ENCODE data around the gene TRIM44.
"Not testable (repeated sequence)": the region's sequence is repeated elsewhere in the genome, so short reads cannot be mapped to it uniquely, and the experiment has no call there.

The TRIM44 gene

DNA sequence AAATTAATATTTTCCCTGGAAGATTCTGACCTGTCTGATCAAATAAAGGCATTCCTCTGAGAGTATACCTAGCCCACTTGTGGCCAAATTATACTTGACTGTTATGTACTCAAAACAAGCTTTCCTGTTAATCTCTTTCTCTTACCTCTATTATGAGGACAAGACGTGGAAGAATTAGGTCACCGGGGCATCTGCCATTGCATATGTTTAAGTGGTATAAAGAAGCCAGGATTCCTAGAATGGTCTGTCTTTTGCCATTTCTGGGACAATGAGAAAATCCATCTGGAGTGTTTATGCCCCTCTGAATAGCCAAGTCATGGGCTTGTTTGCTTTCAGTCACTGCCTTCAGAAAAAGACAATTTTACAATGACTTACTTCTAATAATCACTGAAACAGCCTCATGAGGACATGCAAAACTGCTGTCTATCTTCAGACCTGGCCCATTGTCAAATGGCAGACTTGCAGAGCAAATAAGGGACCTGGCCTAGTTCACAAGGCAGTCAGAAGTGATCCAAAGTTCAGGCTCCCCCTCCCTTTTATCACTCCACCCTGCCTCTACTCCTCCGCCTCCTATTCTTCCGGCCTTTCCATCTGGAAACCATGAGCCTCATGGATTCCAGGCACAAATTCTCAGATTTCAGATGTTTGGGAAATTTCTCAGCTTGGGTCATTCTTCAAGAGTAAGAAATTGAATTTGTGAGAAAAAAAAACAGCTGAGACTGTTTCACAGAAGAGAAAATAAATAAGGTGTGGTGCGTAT is 153.2 kb downstream of the TRIM44 start:
- no peak for DNase-seq (ENCODE audit: low read depth in 2 of 2)

DNA sequence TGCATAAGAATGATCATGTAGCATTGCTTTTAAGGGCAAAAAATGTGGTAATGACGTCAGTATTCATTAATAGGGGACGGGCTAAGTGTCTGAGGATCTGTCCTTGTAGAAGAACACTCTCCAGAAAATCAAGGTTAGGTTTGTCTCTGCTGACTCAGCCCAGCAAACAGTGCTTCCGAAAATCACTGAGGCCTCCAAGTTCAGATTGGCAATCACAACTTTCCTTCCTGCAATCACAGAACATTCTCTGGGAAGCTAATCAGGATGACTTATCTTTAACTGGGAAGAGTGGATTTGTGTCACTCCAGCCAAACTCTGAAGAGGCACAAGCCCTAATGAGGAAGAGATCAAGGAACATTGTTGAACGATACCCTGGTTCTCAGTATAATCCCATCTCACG is 158.0 kb downstream of the TRIM44 start:
- no peak for DNase-seq (ENCODE audit: low read depth in 2 of 2)

DNA sequence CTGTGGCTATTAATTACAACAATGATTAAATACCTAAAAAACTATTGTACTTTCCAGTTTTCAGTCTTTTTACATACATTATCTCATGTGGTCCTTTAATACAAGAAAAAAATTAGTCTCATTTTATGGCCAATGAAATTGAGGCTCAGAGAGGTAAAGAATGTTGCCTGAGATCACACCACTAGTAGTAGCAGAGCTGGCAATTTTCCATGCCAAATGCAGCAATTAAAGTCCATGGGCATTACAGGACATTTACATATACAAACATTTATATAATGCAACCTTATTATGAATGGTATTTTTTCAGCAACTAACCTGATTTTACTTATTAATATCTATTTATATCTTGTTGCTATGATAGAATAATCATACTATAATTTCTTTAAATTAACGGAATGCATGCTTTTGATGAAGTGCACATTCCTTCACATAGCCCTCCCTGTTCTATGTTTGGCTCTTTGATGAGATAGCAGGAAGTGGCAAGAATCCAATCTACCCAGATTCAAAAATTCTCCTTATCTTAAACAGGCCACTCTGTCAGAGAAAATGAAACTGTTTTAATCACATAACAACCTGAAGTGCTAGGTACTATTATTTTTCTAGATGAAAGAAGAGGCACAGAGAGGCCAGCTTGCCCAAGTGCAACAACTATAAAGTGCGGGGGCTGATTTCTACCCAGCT is 160.4 kb downstream of the TRIM44 start:
- DNase-seq (ENCODE audit: low read depth in 2 of 2), result no peak

DNA sequence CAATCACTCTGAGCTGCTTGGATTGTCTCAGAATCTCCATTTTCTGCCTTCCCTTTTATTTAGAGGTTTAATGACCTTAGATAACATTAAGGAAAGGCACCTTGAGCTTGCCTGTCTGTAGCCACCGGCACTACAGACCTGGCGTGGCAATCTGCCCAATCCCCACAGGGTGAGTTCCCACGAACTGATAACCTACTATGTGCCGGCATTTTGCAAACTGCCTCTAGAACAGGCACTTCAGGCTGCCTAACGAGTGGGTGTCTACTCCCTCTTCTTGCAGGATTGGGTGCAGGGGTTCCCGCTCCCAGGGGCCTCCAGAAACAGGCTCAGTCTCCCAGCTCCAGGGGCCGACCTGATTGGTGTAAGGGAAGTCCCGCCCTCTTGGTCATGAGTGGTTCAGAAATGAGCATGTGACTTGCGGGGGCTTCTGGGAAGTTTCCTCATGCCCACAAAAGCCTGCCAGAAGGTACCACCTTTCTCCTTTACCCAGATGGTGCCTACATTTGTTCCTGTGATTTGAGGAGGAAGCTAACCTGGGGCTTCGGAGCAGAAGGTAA is 161.2 kb downstream of the TRIM44 start:
- no peak for DNase-seq (ENCODE audit: low read depth in 2 of 2)

DNA sequence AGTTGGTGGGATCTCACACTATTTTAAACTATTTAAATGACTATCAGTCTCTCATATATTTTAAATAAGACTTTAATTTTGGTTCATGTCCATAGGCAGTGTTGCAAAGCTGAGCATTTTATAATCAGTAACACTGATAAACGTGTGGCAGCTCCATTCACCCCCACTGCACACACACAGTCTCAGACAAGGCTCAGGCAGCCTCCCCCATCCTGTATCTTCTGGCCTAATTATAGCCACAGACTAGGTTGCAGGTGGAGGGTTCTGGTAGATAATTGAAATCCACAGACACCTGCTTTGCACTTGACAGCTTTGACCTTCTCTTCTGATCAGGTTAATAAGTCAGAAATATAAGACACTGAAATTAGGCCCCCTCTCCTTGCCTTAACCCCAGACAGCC is 162.8 kb downstream of the TRIM44 start:
- no peak for DNase-seq (ENCODE audit: low read depth in 2 of 2)

DNA sequence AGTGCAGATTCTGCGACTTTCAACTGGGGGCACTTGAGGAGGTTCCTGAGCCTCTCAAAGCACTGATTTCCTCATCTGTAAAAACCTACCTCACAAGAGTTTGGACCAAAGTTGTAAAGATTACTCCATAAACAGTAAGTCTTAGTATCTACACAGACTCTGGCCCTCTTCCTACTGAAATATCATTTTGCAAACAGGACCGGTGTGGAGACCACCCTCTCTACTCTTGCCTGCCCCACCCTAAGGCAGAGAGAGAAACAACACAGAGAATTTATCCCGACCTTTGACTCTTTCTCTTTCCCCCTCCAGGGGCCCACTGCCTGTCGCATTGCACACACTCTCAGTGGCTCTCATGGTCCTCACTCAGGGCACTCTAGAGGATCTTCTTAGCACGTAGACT is 163.4 kb downstream of the TRIM44 start:
- DNase-seq (ENCODE audit: low read depth in 2 of 2), result no peak

DNA sequence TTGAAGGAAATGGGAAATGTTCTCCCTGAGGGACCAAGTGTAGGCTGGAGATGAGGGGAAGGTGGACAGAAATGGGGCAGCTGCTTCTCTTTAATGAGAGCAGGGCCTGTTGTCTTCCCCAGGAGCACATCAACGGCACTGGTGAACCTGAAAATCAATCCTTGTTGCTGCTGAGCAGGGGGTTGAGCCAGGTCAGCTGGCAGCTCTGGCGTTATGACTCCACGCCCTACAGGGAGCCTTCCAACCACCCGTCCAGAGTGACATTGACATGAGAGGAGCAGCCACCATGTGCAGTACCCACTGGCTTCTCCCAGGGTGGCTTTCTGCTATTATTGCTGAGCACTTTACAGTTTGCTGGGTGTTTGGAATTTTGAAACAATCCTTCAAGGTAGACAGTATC is 164.4 kb downstream of the TRIM44 start:
- no peak for DNase-seq (ENCODE audit: low read depth in 2 of 2)

DNA sequence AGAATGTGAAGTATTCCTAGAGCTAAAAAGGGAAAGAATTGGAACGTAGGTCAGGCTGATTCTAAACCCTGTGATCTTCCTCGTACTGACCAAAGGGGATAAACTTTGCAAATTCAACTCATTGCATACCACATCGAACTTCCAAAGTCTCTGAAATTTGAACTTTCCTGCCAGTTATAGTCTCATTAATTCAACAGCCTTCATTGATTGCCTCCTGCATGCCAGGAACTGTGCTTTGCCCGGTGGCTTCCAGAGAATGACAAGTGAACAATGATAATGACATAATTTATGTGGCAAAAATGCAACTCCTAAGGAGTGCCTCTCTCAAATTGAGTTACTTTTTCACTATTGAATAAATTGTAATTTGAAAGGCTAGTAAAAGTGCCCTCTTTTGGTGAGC is 173.6 kb downstream of the TRIM44 start:
- DNase-seq (ENCODE audit: low read depth in 2 of 2), result no peak

DNA sequence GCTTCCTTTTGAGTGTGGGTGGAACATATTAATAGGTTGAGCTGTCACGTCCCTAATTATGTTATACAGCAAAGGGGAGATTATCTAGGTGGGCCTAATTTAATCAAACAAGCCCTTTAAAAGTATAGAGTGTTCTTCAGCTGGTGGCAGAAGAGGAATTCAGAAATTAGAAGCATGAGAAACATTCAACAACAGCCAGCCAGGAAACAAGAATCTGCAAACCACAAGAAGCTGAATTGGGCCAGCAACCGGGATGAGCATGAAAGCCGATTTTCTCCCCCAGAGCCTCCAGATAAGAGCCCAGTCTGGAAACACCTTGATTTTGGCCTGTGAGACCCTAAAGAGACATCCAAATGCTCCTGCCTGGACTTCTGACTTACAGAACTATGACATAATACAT is 175.5 kb downstream of the TRIM44 start:
- DNase-seq (ENCODE audit: low read depth in 2 of 2), result no peak

DNA sequence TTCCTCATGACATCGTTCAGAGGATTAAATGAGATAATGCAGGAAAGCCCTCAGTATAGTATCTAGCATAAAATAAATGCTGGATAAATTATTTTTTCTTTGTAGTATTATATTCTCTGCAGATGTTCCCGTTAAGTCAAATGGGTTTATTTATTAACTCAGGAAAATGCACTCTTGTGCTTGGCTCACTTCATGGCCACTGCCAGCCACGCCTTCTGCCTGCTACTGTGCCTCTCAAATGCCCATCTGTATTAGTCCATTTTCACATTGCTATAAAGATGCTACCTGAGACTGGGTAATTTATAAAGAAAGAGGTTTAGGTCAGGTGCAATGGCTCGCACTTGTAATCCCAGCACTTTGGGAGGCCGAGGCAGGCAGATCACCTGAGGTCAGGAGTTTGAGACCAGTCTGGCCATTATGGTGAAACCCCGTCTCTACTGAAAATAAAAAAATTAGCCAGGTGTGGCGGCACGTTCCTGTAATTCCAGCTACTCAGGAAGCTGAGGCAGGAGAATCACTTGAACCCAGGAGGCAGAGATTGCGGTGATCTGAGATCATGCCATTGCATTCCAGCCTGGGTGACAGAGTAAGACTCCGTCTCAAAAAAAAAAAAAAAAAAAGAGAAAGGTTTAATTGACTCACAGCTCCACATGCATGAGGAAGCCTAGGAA is 176.3 kb downstream of the TRIM44 start:
- DNase-seq (ENCODE audit: low read depth in 2 of 2), result not testable (repeated sequence)

DNA sequence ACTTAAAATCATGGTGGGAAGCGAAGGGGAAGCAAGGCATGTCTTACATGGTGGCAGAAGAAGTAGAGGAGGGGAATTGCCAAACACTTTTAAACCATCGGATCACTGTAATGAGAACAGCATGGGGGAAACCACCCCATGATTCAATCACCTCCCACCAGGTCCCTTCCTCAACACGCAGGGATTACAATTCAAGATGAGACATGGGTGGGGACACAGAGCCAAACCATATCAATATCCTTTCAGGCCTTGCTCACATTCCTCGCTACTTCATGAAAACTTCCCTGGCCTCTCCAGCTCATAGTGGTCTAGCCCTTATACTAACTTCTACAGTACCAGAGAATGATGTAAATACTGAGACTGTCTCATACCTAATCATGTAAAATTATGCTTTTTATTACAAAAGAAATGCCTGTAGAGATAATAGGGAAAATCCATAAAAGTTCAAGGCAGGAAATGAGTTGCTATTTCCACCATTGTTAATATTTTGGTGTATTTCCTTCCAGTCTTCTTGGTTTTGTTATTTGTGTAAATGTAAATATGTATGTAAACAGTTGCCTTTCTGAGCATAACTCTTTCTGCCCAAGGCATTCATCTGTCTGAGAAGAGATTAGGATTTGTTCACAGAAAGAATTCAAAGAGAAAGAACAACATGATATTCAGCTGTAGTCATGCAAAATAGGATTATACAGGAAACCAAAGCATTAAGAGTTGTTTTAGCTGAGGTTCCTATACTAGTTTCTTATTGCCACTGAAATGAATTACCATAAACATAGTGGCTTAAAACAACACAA is 177.0 kb downstream of the TRIM44 start:
- DNase-seq (ENCODE audit: low read depth in 2 of 2), result no peak

DNA sequence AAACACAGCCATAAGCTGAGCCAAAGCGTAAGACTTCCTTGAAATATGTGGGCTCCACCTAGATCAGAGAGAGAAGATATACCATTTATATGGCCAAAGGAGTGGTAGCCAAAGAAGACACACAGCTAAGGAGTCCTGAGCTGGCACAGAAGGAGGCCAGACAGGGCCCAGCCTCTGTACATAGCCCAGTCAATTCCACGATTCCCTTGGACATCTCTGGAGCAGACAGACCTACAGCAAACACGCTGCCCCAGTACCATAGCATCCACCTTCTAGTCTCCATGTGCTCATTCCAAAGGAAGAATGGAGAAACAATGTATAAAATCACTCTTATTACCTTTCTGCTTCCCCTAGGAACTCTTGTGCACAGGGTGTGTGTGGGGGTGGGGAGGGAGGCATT is 179.2 kb downstream of the TRIM44 start:
- no peak for DNase-seq (ENCODE audit: low read depth in 2 of 2)

DNA sequence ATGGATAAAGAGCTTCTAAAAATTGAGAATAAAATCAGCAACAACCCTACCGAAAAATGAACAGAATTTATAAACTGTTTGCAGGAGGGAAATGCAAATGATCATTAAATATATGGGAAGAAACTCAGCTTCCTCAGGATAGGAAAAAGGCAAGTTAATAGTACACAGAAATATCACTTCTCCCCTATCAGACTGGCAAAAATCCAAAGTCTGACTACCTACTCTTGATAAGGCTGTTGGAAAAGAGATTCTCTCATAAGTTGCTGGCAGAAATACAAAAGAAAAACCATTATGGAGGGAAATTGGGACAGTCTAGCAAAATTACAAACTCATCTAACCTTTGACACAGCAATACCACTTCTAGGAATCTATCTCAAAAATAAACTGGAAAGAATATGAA is 180.4 kb downstream of the TRIM44 start:
- DNase-seq (ENCODE audit: low read depth in 2 of 2), result no peak

DNA sequence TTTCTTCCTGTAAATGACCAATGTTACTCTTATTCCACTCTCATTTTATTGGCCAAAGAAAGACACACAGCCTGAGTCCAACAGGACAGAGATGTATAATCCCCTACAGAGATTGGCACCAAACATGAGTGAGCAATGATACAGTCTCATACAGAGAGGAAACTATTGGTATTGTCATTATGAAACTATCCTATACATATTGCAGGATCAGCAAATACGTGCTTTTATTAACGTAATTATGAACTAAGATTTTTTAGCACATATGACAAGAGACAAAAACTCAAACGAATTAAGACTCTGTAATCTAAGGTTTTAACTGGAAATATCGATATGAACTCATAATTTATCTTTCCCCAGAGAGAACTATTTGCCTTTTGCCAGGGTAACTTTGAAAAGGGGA is 182.0 kb downstream of the TRIM44 start:
- DNase-seq (ENCODE audit: low read depth in 2 of 2), result no peak

DNA sequence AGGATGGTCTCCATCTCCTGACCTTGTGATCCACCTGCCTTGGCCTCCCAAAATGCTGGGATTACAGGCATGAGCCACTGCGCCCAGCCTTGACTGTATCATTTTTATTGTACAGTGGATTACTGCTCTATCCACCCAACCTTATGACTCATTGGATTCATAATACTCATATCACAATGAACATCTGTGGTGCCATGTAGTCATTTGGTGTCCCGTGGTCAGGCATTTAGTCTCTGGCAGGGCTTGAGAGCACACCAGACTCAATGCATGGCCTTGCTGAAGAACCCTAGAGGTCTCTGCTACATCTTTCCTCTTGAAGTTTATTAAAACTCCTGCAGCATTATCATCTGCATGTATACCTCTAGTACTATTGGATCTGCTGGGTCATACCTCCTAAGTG is 183.3 kb downstream of the TRIM44 start:
- no peak for DNase-seq (ENCODE audit: low read depth in 2 of 2)

DNA sequence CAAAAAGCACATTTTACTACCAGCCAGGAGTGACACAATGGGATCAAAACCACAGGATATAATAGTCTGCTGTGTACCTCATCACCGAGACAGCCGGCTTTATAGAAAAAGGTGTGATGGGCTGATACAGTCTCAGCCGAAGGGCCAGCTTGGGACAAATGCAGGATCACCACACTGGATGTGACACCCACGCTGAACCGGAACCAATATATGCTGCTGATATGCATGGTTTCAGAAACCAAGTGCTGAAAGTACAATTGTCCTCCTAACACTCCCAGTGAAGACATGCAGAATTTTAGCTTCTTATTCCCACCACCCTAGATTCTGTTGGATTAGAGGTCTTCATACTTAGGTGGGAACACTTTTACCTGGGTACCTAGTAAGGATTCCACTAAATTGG is 184.3 kb downstream of the TRIM44 start:
- no peak for DNase-seq (ENCODE audit: low read depth in 2 of 2)

DNA sequence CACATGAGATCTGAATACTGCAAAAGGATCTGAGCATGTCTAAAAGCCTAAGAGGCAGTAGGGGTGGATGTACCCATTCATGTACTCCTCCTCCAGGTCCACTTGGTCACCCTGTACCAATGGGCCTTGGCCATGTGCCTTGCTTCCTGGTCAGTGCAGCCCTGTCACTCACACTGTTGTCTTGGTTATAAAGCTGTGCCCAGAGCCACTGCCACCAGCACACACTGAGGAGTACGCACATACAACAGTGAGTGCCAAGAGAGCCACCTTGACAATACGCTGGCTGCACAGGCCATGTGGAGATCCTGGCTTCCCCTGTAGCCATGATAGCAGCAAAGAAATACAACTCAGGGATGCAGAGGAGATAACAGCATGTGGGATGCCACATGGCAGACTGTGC is 184.9 kb downstream of the TRIM44 start:
- DNase-seq (ENCODE audit: low read depth in 2 of 2), result no peak

DNA sequence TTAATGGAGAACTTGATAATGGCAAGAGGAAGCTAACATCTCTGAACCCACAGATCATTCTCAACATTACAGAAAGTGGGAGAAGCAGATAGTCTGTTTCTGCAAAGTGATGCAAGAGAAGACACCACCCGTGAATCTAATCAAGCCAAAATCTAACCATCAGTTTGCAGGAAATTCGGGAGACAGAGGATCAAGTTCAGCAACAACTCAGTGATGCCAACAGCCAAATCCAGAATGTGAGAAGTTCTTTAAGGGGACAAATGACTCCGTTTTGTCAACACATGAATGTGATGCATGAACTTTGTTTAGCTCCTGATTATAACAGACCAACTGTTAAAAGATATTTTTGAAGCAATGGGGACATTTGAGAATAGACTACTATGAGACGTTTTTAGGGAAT is 186.0 kb downstream of the TRIM44 start:
- DNase-seq (ENCODE audit: low read depth in 2 of 2), result no peak

DNA sequence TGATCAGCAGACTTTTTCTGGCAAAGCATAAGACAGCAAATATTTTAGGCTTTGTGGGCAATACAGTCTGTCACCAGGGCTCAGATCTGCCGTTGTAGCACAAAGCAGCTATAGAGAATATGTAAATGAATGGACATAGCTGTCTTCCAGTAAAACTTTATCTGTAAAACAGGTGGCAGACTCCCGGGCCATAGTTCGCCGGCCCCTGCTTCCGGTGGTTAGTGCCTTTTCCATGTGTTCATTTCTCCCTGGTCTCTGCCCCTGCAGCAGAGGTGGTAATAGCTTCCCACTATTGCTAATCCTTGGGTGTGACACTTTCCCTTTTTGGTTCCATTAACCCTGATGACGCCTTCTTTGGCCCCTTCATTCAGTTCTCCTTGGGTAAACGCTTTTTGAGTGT is 187.6 kb downstream of the TRIM44 start:
- no peak for DNase-seq (ENCODE audit: low read depth in 2 of 2)

DNA sequence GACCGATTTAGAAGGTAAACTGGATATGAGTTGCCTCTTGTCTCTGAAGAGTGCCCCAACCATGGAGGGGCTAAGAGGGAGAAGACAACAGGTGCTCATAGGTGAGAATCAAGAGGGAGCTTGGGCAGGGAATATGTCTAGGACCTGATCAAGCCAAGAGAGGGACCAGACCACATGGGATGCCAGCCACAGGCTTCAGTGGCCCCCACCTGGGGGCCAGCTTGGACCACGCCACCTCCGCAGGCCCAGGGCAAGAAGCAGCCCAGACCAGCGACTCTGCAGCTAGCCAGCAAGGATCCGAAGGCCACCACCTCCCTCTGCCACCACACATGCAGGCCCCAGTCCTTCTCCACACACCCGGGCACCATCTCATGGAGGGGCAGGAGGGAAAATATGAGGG is 188.8 kb downstream of the TRIM44 start:
- DNase-seq (ENCODE audit: low read depth in 2 of 2), result no peak

DNA sequence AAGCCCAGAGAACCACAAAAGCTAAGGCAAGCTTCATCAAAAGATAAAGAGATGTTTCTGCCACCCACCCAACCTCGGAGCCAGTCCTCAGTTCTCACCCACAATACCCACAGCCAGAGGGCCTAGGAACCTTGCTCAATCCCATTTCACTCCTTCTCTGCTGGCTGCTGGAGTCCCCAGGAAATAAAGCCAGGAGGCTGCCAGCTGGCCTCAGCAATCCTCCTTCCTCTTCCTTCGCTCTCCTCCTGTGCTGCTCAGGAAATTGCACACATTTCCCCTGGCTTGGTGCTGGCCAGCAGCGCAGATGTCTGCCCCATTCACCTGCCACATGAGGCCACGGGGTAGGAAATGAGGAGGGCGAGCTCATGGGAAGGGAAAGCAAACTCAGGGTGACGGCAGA is 189.5 kb downstream of the TRIM44 start:
- DNase-seq (ENCODE audit: low read depth in 2 of 2), result no peak

DNA sequence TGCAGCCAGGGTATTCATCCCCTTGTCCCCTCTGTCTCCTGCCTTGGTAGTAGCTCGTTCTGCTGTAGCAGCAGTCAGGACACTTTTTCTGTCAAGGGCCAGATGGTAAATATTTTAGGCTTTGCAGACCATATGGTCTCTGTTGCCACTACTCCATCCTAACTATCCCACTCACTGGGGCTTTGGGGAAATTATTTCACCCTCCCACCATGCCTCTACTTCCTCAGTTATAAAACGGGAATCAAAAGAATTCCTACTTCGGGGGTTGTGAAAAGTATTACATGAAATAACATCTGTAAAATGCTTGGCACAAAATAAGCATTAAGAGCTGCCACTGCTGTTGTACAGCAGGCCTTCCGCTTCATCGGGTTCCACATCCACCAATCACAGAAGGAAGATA is 191.4 kb downstream of the TRIM44 start:
- no peak for DNase-seq (ENCODE audit: low read depth in 2 of 2)

All from activated CD4-positive, alpha-beta T cell treated with anti-CD3 and anti-CD28 coated beads for 24 hours (primary cell).